HG03342 (cell line): ENCODE results near the gene RBMS3.
"Not testable (repeated sequence)": the region's sequence is repeated elsewhere in the genome, so short reads cannot be mapped to it uniquely, and the experiment has no call there.

Experiments used
- ATAC-seq: cut with Tn5 transposase; IDR thresholded peaks from one replicate; pipeline ENCODE4 v1.9.1; 2021; ENCODE audit warnings: mild to moderate bottlenecking, moderate library complexity; ENCODE audit not compliant: unreplicated experiment

Gene RBMS3

DNA sequence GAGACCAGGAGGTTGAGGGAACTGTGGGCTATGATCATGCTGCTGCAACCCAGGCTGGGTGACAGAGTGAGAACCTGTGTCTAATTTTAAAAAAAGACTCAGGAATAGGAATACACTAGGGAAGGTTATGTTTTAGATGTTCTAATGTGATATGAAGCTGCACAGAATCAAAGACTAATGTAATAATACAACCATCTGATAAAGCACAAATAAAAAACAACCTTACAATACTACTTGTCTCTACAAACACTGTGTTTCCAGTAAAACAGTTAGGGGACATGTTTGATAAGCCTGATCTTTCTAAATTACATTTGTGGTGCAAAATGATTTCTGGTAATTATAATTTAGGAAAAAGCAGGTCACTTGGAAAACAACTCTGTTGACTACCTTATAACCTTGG is 56.7 kb downstream of the RBMS3 start:
- ATAC-seq, result no peak

DNA sequence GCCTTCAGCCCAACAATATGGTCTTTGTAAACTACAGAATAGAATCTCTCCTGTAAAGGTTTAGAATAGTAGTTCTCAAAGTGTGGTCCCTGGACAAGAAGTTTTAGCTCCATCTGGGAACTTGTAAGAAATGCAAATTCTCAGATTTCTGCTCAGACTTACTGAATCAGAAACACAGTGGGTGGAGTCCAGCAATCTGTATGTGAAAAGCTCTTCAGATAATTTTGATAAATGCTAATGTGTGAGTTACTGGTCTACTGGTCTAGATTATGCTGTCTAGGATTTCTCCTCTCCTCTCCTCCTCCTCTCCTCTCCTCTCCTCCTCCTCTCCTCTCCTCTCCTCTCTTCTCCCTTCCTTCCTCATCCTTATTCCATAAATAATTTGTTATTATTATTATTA is 57.5 kb downstream of the RBMS3 start:
- ATAC-seq, result no peak

DNA sequence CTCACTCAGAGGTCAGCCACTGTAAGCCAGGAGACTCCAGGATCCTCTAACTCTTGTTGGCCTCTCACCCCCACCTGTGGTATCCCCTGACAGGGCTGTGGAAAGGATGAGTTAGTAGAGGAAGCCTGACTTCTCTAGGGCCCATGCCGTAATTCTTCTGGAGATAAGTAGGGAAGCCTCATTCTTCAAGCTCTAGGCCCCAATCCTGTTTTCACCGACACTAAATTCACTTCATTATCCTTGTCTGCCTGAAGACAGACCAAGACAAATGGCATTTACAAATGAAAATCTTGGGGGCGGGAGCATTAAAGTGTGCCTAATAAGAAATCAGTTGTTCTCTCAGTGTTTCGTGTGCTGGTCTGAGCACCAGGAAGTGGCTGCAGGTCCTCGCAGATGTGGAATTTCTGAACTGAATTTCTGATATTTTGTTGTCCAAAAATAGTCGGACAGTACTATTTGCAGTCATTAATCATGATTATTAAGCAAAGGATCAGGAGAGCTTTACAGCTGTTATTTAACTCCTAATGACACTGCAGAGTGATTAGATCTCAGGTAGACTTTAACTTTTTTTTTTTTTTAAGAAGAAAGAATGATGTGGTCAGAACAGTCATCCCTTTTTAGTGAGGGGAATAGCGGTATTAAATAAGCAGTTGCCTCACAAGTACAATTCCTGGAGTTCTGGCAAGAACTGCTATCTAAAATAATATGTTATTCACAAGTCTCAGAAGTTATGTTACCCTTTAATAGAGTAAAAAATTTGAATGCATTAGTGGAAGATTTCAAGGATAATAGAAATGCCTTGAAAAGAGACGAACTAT is 58.4 kb downstream of the RBMS3 start:
- ATAC-seq, result no peak

DNA sequence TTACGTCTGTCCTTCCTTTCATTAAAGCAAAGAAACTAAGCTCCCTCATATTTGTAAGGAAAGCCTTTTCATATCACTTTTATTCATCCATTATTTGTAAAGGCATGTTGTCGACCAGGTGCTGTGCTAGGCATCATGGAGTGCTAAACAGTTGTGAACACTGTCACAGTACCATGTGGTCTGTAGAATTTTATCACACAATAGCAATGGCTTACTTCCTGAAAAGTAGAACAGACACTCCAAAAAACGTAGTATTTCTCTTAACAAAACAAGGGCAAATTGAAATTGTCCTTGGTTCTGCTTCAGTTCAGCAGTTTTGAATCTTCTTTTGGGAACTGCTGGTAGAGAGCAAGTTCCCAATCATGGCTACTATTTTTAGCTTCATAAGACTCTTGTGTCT is 63.3 kb downstream of the RBMS3 start:
- ATAC-seq, result no peak

DNA sequence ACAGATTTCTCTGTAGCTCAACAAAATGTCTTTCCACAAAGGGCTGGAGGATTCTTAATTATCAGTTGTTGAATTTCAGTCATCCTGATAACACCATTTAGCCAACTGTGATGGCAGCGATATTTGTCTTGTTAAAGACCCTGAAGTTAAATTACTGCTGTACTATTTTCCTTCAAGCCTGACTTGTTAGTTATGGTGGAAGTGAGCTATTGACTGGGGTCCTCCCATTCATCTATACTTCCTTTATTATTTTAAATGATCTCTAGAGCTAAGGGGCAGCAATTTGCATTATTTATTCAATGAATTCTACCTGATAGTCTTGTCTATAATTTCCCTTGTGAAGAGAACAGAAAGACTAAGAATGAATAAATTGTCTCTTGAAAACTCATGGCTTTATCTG is 64.1 kb downstream of the RBMS3 start:
- no peak for ATAC-seq

DNA sequence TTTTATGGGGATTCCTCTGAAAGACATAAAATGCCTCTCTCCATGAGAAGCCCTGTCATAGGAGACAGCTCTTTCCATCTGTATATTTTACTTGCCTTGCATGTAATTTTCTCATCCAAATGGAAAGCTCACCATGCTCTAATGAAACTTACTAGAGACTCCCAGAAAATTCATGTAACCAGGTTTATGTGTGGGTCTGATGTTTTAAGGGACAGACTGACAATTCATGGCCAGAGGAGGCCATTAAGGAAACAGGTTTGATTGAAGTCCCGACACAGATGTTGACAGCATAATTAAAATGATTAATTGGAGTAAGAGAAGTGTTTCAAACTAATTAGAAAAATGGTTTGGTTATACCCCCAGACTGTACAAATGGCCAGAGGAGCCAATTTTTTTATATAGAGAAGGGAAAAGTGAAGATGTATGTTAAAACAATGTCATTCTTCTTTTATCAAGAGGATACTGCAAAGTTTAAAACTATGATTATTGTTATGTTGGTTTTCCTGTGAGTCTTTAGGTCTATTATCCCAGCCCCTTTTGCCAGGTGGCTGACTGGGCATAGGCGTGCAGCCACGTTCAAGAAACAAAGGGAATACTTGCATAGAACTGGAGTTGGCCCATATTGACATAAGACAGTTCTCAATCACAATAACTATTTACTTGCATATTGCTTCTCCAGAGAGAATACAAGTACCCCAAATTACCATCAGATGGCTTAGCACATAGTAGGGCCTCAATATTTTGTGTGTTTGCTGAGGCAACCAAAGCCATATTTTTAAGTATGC is 64.8 kb downstream of the RBMS3 start:
- ATAC-seq, result no peak

DNA sequence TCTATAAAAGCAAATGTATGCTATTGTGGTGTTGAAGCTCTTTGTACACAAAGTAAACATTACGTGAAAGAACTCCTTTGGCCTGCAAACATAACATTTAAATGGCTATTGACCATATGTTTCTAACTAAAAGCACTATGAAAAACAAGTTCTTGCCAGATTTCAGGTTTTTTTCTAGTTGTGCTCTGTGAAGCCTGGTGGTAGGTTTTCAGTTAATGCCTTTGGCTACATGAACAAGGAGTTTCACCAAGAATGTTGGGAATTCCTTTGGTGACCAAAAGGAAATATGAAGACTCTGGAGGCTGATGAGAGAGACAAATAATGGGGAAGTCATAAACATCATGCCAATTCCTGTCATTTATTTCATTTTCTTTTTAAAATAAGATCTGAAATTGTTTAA is 66.0 kb downstream of the RBMS3 start:
- ATAC-seq, result no peak

DNA sequence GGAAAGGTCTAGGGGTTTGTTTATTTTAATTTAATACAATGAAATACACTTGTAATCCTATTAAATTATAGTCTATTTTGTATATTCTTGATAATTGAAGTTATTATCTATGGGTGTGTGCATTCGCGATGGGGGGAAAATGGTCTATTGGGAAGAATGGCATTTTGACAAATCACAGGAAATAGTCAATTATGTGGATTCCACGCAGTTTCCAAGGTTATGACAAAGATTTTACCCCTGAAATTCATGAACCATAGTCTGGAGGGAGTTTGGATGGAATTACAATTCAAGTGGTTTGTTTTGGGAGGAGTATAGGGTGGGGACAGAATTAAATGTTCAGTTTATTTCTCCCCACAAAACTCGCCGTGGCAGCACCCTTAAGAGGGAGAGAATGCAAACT is 66.5 kb downstream of the RBMS3 start:
- ATAC-seq, result no peak

DNA sequence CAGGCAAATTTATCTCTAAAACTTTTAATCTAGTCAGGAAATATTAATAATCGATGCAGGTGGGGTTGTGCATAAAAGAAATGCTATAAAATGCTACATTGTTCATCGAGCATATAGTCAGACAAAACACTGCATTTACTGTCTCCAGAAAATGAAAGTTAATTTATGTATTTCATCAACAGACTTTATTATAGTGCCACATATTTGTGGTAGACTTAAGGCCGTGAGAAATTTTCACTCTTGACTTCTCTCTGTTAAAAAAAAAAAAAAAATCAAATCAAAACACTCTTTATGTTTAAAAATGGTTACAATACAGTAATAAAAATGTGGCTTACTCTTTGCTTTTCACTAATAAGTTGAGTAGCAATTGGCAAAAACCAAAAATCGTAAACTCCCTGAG is 67.4 kb downstream of the RBMS3 start:
- ATAC-seq, result no peak

DNA sequence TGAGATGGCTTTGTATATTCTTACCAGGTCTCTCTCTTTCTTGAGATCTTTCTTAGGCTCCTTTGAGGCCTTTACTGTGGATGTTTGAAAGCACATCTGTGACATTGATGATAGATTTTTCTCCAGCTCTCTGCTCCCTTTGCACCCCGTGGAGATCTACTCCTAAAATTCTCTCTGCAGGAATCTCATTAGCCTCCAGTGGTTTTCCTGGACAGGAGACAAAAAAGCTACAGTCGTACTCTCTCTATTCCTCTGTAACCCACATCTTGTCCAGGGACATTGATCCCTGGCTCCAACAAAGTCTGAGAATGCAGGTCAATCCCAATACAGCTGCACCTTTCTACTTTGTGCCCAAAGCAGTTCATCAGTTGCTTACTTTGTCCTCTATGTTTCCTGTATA is 68.2 kb downstream of the RBMS3 start:
- no peak for ATAC-seq

DNA sequence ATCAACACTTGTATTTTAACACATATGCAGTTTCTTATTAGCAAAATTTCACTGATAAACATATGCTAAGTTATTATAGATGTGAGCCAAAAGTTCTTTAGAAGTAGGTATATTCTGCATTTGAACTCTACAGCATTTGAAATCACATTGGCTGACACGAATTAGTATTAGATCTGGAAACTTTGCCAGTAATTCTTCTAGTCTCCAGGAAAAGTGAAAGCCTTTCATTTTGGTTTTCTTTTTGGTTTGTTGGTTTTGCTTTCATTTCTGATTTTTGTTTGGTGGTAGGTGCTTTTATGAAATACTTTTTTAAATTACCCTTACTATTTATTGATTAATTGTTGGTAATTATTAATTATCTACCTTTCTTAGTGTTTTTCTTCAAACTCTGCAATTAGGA is 72.9 kb downstream of the RBMS3 start:
- peak; percentile 79 for ATAC-seq

DNA sequence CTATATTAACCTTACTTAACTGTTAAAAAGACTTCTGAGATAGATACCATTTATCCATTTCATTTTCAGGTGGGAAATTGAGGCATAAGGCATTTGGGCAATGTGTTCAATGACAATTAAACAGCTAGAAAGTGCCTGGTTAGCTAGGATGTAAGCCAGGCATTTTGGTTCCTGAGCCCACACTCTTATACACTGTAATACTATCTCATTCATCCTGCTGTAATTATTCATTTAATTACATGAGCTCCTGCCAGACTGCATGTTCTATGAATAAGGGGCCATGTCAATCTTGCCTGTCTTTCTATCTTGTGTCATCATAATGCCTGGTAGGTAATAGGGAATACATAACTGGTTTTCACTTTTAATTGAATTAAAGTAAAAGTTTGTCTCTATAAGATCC is 74.0 kb downstream of the RBMS3 start:
- no peak for ATAC-seq

DNA sequence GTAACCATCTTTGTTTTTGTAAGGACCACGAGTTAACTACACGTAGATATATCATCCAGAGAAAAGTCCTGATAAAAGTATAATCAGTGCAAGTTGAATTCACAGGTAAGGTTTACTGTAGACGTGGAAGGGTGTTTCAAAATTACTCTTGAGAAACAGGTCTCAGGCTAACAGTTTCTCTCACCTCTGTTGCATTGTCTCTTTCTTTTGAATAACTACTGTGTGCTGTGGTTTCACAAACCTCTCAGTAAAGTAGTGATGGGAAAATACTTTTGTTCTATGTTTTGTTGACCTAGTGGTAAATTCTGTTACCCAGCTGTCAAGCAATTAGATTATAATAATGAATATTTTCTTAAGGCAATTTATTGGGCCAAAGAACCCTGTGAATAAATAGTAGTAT is 75.2 kb downstream of the RBMS3 start:
- ATAC-seq, result no peak

DNA sequence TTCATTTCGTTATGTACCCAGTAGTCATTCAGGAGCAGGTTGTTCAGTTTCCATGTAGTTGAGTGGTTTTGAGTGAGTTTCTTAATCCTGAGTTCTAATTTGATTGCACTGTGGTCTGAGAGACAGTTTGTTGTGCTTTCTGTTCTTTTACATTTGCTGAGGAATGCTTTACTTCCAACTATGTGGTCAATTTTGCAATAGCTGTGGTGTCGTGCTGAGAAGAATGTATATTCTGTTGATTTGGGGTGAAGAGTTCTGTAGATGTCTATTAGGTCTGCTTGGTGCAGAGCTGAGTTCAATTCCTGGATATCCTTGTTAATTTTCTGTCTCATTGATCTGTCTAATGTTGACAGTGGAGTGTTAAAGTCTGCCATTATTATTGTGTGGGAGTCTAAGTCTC is 79.4 kb downstream of the RBMS3 start:
- ATAC-seq, result not testable (repeated sequence)

DNA sequence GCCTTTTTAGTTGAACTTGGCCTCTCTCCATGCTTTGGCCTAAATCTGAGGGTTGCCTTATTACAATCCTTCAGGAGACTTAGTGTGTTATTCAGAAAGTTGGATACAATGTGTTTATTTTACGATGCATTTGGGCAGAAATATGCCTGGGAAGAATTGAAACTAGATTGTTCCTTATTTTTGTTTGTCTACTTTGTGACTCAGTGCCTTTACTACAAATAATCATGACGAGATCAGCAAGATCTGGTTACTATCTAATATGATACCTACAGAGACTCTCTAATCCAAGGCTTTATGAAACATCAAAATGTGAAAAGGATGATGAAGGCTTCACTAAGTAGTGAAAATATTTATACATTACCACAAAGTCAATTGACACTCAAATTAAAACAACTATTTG is 82.2 kb downstream of the RBMS3 start:
- ATAC-seq, result no peak

DNA sequence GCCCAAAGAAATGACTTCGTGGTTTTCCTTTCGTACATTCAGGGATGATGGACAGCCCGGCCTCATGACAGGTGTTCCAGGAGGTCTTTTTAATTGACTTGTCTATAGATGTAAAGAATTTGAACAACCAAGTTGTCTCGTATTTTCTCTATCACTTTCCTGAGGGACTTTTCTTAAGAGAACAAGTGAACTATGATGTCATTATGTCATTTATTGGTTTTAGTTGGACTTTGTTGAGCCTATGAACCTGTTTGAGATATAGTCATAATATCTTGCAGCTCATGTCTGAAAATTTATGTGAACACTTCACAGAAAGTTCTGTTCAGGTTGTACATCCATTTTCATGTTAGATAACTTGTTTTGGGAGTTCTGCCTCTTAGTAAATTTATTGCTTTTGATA is 89.2 kb downstream of the RBMS3 start:
- no peak for ATAC-seq

DNA sequence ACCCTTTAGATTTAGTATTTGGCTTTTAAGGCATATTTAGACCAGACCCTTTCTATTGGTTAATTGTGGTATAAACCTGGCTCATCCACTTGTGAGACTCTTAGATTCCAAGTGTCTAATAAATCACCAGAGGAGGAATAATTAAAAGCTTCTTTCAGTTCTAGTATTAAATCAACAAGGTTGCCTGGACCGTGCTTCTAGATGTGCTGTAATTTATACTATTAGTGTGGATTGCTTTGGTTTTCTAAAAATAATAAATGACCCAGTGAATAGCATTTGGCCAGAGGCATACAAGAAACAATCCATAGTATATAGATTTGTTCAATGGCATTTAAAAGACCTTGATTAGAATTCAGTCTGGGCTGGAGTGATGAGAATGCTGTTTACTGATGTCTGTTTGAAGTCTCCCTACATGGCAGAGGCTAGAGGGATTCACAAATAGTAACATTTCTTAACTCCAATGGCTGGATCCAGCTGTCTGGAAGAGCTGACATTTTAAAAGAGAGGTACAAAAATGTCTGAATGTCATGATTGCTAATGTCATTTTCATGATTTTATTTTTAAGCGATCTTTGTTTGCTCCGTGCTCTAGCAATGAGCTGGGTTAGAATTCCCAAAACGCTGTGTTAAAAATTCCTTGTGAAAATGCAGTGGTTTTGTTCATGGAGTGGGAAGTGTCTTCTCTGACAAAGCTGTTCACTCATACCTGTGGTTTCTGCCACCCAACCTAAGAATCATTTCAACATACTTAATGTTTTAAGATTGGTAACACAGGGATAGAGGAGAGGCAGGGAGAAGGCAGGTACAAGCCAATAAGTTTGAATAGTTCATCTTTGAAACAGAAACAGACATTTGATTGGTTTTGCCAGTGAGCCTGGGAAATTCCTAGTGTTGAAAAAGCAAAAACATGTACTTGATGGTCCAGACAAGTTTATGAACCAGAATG is 89.9 kb downstream of the RBMS3 start:
- ATAC-seq, result no peak

DNA sequence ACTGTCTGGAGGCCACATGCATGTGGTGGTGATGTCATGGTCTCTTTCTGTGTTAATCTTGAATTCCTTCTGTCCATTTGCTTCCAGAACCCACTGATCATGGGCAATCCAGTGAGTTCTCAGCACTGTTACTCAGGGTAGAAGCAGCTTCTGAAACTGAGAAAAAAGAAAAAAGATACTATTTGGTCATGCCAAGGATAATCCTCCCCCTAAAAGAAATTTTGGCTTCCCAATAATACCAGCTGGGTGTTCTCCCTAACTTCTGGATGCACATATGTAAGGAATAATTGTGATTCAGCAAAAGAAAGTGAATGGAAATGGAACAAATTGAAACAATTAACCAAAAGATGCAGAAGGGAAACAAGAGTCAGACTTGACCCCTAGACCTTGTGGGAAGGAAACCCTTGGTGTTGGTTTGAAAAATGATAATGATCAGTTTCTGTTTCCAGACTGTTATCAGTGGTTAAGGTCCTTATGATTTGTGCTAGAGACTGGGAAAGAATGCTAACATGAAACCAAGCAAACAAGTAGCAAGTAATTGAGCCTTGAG is 92.3 kb downstream of the RBMS3 start:
- no peak for ATAC-seq

DNA sequence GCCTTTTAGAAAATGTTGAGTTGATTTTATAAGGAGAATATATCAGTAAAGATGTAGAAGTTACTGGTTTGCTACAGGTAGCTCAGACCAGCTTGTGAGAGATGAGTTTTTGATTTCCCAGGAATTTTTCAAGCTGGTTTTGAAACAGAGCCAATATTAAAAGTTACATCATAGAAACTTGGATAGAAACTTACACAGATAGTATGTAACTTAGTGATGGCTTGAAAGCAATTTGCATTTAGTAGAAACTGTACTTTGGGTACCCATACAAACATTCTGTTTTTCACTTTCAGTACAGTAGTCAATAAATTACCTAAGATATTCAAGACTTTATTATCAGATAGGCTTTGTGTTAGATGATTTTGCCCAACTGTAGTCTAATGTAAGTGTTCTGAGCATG is 93.4 kb downstream of the RBMS3 start:
- no peak for ATAC-seq

DNA sequence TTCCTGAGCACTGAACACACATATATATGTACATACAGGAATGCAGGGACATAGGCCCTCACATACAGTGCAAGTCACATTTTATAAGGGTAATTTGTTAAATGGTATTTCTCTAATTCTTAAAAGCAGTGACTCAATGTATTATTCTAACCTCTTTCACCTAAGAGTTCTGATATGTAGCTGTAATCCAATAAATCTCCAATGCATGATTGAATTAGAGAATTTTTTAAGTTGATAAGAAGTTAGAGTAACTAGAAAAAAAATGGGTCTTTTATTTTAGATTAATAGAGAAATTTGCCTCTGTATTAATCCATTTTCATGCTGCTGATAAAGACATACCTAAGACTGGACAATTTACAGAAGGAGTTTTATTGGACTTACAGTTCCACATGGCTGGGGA is 98.2 kb downstream of the RBMS3 start:
- ATAC-seq, result no peak

DNA sequence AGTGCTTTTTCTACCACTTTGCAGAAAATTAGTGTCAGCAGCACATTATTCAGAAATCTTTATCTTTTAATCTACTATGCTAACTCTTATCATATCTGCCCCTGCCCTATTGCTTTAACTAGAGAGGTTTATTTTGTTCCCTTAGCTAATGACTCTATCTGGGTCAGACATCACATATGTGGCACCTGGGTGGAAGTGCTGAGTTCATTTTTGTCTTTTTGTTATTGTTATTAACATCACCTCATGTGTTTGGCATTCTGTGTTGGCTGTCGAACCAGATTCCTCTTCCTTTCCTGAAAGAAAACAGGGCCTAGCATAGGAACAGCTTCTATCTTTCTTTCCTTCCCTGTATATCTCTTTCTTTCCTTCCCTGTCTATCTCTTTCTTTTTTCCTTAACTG is 100.7 kb downstream of the RBMS3 start:
- no peak for ATAC-seq
